Dermis blood vessel endothelial cell (primary cell): ENCODE results near the gene CTRB2. TPM values are rescaled to one million over a fixed set of nuclear protein-coding genes. Genes with fewer than 3 reads are reported as not detected.

Experiments
- DNase-seq: peaks from one replicate; pipeline ENCODE4 v3.0.0; 2010
- total RNA-seq: library from RNA; depleted of rRNA; stranded (reverse); fragments of >200 nt; gene quantifications from 2 replicates; pipeline ENCODE4 v1.2.3, GENCODE V29; 2014

Gene CTRB2
- total RNA-seq, result not detected in 2 replicates

GRCh38 chr16:75206749-75207451, at the start of gene CTRB2:
TSS of gene CTRB2 (minus strand) at chr16:75207161. CDS start at chr16:75207141, 20 bp downstream.
- DNase-seq, result no peak

DNA sequence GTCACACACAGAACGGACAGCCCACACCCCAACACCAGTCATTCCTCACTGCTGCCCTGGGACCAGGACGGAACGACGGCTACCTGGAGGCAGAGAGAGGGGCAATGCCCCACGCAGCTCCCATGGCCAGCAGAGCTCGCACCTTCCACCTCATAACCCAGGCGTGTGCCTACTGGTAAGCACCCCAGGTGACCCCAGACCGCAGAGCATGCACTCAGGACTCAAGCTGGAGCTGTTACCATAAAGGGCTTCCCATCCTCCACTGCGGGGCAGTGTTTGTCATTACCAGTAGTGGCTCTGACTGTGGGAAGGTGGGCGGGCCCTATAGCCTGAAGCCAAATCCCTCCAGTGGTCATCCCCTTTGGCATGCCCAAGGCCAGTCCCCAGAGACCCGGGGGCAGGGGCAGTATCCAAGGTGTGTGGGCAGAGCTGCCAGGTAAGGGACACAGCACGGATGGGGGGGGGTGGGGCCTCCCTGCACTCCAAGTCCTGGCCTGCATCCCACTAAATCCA, 49.2 kb upstream of the CTRB2 start:
- peak; percentile 67 for DNase-seq

GRCh38 chr16:75254359-75254837, 47.4 kb upstream of the CTRB2 start:
- DNase-seq, result peak; percentile 75

- peak; percentile 81 for DNase-seq
Observed at GRCh38 chr16:75252946-75253911, 46.3 kb upstream of the CTRB2 start.

DNA sequence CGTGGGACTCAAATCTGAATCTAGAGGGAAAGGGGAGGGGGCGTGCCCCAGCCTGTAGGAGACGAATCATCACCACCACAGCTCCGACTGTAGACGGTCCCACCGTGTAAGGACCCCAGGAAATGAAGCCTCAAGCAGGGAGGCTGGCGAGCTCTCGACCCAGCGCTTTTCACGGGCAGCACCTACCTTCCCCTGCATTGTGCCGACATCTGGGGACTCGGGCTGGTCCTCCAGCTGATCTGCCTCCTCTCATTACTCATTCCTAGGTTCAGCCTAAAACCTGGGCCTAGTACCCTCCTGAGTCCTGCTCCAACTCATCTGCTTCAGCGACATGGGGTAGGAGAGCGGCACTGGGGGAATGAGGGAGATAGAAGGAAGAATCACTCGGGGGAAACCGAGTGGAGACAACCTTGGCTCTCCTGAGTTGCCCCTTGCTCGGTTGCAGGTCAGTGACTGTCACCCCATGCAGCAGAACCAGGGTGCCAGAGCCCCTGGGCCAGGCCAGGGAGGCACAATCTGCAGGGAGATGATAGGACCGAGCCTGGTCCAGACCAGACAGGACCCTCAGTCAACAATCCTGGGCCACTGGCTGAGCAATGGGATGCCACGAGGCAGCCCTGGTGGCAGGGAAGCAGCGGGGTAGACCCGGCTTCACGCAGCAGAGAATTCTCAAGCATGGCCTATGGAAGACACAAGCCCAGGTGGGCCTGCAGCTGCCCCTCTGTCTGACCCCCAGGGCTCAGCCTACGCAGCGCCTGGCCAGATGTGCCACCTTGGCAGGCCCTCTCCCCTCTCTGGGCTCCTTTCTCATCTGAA, 45.3 kb upstream of the CTRB2 start:
- DNase-seq, result no peak

DNA sequence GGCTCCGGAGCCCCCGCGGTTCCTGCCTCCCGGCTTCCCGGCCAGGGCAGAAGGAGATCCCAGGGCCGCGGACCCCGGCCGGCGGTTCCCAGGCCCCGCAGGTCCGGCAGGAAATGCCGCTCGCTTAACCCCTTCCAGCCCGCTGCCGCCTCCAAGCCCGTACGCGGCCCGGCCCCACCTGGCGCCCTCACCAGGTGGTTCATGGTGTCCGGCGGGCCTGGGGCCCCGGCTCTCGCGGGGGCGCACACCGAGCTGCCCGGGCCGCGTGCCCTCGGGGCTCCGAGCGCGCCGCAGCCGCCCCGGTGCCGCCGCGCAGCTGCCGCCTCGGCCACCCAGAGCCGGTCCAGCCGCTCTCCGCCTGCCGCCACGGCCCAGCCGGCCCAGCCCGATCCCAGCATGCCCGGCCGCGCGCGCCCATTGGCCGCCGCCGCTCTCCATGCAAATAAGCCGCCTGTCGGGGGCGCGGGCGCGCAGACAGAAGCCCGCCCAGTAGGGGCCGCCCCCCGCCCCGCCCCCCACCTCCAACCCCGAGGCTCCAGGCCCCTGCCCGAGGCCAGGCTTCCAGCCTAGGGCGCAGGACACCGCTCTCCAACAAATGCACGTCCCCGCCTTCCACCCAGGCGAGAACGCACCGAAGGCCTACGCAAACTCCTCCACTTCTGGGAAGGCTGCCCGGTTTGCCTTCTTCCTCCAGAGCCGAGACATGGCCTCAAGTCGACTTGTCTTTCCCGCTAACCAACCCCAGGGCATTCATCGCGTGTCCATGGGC, 44.5 kb upstream of the CTRB2 start, which contains the start of gene BCAR1:
BCAR1 (minus strand) TSS at position 345 of the 769 bp plus-strand sequence; CDS start at position 203, 142 bp downstream.
- peak; percentile 93 for DNase-seq

GRCh38 chr16:75250809-75251279, 43.9 kb upstream of the CTRB2 start:
- peak; percentile 53 for DNase-seq

- no peak for DNase-seq
Observed at GRCh38 chr16:75250089-75250808, 43.3 kb upstream of the CTRB2 start.

- DNase-seq, result no peak
Observed at GRCh38 chr16:75249441-75249840, 42.5 kb upstream of the CTRB2 start.

DNA sequence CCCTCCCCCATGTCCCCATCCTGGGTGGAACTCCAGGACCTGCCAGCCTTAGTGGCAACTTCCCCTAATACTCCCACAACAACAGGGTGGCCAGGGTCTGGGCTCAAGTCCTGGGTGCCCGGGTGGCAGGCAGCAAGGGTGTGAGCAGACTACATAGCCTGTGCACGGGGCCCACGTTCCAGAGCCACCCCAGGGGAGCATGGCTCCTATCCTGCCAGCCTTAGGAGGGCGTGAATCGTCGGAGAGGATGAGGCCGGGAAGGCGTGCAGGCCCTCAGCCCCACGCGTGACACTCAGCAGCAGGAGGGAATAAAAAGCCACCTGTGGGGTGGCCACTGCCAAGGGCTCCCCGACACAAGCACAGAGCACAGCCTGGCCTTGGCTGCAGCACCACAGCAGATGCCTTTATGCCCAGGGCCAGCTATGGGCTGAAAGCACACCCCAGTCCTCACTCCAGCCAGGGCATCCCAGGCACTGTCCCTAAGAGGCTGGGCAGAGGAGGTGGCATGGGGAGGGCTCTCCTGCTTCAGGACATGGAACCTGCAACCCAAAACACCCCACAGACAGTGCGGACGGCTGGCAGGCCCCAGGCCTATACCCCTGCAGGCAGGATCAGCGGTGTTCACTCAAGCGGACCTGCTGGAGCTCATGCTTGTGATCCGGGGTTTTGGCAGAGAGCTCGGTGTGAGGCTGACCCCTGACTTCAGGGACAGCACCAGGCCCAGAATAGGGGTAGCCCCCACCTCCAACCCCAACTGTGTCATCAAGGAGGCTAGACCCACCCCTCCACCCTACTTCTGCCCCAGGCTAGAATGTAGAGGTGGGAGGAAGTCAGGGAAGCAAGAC, 41.8 kb upstream of the CTRB2 start:
- no peak for DNase-seq

DNA sequence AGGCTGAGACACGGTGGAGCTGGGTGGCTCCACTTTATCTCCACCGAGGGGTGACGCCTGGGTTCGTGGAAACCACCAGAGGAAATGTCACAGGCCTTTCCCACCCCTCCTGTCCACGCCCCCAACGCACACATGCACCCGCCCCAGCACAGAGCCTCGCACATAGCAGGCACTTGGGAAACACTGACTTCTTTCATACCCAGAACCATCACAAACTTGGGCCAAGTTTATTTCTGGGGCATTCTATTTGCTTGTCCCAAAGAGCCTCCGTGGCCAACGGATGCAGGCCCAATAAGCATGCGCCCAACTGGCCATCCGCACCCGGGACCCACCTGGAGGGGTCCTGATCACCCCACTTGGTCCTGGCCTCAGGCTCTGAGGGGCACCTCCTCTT, 41.2 kb upstream of the CTRB2 start:
- no peak for DNase-seq

DNA sequence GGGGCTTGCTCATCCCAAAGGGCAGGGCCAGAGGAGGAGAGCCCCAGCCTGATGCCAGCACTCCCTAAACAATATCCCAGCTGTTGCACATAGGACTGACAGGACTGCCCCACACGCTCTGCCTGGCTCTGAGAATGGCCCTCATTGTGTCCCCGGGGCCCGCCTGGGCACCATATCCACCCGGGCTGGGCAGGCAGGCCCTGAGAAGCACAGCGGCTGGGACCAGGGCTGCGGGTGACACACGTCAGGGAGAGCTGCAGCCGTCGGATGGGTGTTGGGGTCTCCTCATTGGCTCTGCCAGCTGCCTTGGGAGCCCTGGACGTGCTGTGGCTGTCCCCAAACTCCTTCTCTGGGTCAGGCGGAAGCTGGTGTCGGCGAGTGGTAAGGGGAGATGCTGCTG, 40.3 kb upstream of the CTRB2 start:
- DNase-seq, result no peak

GRCh38 chr16:75246504-75247205, 39.7 kb upstream of the CTRB2 start:
- DNase-seq, result peak; percentile 56

- DNase-seq, result peak; percentile 95
Observed at GRCh38 chr16:75244844-75245758, 38.1 kb upstream of the CTRB2 start.

DNA sequence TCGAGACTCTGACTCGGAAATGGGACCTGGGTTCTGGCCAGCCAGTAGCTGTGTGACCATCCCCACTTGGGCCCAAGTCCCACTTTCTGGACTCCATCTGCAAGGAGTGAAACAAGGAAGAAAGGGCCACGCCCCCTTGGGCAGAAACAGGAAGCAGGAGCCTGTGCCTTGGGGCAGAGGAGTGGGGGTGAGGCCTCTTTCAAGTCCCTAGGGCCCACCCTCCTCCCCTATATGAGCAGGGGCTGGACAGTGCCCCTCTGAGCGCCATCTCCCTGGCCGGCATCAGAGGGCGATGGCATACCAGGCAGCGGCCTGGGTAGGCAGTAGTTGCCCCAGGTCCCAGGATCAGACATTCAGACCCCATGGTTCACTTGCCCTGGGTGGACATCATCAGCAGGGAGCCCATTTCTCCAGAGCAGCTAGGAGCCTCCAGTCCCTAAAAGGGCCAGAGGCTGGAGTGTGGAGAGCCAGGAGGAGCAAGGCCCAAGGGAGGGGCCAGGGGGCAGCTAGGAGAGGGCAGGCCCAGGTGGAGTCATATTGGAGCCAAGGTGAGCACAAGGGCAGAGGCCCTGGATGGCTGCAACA, 37.4 kb upstream of the CTRB2 start:
- peak; percentile 66 for DNase-seq

GRCh38 chr16:75243667-75244224, 36.8 kb upstream of the CTRB2 start:
- DNase-seq, result no peak
